ENCODE data around the gene MACF1.
"Not testable (repeated sequence)": the region's sequence is repeated elsewhere in the genome, so short reads cannot be mapped to it uniquely, and the experiment has no call there.

Gene MACF1

DNA sequence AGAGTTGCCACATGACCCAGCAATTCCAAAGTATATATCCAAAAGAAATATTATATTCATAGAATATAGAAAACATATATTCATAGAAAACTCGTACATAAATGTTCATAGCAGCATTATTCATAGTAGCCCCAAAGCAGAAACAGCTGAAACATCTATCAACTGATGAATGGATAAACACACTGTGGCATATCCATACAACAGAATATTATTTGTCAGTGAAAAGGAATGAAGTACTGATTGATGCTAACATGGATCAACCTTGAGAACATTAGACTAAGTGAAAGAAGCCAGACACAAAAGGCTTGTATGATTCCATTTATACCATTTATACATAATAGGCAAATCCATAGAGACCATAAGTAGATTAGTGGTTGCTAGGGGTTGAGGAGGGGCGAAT is 21.7 kb upstream of the MACF1 start:
- DNase-seq: no peak

DNA sequence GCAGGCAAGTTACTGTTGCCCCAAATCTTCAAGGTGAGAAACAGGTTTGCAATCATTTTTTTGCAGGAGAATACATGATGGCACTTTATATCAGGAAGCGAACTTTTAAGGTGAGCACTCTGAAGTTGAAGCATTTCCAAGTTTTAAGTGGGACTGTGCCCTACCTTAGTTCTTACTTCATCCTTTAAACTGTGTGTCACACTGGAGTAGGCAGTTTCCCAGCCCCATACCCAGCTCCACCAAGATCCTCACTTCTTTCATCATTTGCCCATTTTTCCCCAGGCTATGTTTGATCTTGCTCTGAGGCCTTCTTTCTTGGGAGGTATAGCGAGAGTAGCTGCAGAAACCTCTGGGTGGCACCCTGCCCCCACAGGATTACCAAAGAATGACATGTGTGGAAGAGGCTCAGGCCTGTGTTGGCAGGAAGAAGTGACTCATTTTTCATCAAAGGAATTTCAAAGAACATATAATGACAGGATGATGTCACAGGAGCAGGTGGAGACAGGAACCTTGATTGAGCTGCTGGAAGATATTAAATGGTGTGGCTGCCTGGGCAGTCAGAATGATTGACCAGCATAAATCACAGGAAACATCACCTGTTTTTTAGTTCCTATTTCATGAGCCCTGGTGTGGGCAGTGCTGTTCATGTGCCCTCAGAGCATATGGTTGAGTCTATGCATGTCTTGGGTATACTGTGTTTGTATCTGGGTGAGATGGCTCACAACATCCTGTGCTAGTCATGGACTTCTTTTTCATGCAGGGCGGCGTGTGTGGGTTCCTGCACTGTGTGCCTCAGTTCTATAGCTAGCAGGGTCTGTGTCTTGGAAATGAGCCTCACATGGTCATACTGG is 20.8 kb upstream of the MACF1 start:
- DNase-seq: no peak

GRCh38 chr1:39184354-39184818 is 20.1 kb upstream of the MACF1 start:
- DNase-seq: no peak

- no peak for DNase-seq
Measured at GRCh38 chr1:39187275-39188046, 17.0 kb upstream of the MACF1 start.

GRCh38 chr1:39189592-39190041 is 14.9 kb upstream of the MACF1 start:
- no peak for DNase-seq

DNA sequence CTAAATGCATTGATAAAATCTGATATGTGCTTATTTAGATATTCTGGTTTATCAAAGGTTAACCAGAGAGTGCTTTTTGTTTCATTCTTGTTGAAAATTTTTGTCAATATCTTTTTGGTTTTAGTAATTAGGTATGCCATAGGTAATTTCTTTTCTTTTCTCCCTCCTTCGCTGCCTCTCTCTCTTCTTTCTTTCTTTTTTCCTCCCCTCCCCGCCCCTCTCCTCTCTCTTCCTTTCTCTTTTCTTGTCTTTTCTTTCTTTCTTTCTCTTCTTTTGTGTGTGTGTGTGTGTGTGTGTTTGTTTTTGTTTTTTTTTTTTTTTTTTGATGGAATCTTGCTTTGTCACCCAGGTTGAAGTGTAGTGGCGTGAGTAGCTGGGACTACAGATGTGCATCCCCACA is 14.4 kb upstream of the MACF1 start:
- no peak for DNase-seq

DNA sequence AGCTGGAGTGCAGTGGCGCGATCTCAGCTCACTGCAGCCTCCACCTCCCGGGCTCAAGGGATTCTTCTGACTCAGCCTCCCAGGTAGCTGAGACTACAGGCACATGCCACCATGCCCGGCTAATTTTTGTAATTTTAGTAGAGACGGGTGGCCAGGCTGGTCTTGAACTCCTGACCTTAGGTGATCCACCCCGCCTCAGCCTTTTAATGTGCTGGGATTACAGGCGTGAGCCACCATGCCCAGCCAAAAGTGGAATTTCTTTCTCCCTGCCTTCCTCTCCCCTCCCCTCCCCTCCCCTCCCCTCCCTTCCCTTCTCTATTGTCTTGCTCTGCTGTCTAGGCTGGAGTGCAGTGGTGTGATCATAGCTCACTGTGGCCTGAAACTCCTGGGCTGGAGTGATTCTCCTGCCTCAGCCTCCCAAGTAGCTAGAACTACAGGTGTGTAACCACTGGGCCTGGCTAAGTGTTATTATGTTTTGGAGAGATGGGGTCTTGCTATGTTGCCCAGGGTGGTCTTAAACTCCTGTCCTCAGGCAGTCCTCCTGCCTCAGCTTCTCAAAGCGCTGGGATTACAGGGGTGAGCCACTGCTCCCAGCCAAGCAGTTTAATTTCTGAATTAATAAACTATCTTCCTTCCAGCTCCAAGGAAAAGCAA is 10.0 kb upstream of the MACF1 start:
- DNase-seq: no peak

DNA sequence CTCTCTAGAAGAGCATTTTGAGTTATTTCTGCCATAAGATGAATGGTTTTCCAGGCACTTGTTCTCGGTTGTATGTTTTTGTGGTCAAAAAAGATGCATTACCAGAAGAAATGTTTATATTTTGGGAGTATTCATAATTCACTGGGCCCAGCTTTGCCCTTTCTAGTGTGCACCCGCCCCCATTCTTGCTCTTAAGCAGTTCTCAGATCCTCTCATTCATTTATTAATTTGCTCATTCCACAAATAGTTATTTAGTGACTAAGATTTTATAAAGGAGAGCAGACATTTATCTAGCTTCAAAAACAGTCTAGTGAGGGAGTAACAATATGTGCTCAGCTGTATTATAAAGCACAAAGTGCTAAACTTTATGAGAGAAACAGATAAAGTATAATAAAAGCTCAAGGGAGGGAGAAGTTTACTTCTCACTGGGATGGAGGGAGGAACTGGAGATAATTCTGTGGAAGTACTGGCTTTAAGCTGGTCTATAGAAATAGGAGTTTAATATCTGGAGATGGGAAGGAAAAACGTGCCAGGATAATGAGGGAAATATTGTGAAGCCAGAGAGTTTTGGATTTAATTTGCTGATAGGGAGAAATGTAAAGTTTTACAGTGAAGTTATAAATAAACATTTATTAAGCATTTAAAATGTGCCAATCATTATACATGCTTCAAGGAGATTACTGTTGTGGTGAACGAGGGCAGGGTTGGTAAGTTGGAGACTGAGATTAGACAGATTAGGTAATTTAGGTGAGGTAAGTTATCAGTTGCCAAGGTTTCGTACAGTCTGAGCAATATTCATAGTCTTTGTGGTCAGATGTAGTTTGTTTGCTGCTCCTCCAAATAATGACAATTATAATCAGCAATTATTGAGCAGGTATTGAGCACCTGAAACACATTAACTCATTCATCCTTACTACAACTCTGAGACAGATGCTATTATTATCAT is 9.1 kb upstream of the MACF1 start:
- no peak for DNase-seq

DNA sequence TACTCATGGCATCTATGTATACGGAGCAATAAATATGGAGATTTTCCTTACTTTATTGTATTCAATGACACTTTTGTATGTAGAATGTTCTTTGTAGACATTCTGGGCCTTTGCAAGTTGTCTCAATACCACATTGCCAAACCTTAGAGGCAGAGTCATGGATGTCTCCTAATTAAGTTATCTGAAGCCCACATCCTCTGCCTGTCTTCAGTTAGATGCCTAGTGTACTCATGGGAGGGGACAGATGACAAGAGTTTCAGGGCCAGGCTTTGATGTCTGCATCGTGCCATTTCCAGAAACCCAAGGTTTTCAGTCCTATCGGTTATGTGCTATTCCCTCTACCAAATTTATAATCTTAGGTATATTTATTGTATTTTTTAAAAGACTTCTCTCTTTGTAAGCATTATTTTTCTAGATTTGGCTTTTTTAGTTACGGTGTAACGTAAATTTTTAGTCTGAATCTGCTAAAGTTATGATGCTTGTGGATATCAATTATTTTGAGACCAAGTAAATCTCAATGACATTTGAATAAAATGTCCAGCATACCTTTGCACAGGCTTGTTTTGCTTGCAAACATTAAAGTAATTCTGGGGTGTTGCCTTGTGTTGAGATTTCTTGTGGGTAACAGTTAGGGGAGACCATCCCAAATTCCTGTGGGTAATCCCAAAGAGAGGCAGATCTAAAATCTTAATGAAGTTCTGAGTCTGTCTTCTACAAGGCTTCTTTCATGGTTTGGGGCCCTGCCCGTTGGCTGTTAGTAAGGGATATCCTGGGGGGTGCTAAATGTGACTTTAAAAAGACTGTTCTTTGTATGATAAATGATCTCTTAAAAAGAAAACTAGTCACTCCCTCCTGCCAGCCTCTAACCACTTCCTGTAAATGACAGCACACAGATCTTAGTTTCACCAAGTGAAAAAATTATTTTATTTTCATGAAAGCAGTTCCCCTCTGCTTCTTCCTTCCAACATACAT is 8.0 kb upstream of the MACF1 start:
- no peak for DNase-seq

DNA sequence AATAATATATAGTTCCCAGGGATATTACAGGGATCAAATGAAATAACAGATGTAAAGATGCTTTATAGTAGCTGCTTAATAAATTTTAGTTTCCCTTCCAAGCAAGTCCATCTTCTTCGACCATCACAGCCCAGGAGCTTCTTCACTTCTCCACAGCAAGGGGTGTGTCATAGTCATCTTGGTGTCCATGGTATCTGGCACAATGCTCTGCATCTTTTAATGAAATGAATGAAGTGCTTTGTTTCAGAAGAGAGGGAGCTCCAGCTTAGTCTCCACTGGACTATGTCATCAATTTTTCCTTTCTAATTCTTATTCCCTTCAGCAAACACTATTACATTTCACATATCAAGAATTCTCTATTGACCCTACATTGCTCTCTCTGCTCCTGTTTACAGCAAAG is 4.9 kb upstream of the MACF1 start:
- no peak for DNase-seq

- no peak for DNase-seq
Measured at GRCh38 chr1:39205102-39205780, 746 bp downstream of the MACF1 start.

GRCh38 chr1:39205781-39206464 is 1.4 kb downstream of the MACF1 start:
- DNase-seq: no peak

- DNase-seq: not testable (repeated sequence)
Measured at GRCh38 chr1:39208360-39208759, 3.9 kb downstream of the MACF1 start.

- no peak for DNase-seq
Measured at GRCh38 chr1:39210649-39211048, 6.2 kb downstream of the MACF1 start.

- DNase-seq: no peak
Measured at GRCh38 chr1:39212499-39212898, 8.0 kb downstream of the MACF1 start.

DNA sequence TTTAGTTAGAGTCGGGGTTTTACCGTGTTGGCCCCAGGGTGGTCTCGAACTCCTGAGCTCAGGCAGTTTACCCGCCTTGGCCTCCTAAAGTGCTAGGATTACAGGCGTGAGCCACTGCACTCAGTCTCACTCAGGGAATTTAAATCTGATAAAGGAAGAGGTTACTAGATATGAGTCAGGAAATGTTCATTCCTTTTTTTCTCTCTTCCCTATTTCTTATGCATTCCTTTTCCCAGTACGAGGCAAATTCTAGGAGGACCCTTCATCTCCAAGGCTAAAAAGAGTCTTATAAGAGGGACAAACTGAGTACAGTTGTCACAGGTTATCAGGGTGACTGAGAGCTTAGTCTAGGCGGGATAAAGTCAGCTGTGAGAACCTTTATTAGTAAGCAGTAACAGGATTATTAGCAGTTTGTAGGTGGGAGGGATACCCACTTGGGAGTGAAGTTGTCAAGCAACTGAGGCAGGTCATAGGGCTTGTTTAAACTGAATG is 9.1 kb downstream of the MACF1 start:
- DNase-seq: no peak

GRCh38 chr1:39214021-39214713 is 9.7 kb downstream of the MACF1 start:
- no peak for DNase-seq

DNA sequence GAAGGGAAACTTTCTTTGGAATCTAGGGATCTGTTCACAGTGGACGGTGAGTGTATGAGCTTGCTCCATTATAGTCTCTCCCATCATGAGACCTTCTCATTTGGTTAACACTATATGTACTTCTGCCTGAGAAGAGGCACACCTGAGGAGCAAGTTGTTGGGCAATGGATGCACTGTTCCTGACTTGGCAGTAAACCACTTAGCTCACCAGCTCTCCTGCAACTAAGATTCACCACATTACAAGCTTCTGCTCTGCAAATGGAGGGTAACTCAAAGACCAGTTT is 10.2 kb downstream of the MACF1 start:
- no peak for DNase-seq
